COLO668 (cell line): Measurements from ENCODE around the gene PRICKLE2.

Source experiments
- DNase-seq: peaks from one replicate; lab custom pipeline; 2025; ENCODE audit not compliant: unreplicated experiment; lab: John Stamatoyannopoulos, UW

Gene PRICKLE2

DNA sequence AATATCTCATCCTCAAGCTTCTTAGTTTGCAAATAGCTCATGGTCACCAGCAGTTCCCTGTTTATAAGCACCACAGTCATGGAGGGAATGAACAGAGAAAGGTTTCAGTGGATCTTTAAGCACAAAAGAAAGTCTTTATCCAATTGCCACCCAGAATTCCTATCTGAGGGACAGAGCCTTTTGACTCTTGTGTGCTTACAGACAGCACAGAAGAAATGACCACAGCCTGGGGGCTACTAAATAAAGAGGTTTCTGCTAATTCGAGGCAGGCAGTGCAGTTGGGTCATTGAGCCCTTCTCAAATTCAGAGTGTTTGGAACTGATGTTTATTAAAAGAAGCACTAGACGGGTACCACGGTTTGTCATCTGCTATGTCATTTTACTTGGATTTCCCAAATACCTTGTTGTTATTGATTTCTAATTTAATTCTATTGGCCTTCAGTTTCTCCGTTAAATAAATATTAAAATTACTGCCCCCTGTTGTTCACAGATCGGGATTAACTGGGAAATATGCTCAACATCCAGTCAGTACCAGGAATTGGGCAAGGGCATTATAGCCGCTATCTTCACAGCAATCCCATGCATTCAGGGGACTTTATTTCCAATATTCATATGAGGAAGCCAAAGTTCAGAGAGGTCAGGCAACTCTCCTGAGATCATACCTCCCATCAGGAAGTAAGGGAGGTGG, 3.6 kb downstream of the PRICKLE2 start:
- no peak for DNase-seq

DNA sequence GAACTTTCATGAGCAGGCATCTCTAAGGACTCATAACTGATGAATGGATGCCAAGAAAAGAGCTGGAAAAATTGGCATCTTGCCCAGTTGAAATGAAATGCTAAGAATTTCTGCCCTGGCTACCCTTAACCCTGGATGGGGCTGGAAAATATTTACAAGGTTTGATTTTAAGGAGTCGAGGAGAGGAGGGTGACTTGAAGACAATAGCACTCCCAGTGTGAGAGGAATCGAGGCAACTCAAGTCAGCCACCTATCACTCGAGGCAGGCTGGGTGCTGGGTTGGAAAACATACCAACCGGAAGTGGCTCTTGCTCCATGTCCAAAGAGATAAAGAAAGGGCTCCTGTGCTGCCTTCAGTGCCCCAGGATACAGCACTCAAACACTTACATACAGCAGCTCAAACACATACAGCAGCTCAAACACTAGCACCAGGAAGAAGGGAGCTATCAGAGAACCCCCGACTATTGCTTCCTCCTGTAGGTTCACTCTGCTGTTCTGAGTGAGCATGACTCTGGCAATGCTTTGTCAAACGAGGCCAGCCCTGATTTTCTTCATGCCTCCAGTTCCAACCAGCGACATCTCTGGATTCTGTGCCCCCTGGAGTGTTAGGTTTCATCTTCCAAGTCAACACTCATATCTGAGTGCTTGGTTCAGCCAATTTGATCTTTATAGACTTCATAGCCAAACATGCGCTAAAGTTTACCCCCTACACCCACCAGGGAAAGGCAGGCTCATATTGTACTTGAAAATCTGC, 4.9 kb downstream of the PRICKLE2 start:
- DNase-seq, result no peak

DNA sequence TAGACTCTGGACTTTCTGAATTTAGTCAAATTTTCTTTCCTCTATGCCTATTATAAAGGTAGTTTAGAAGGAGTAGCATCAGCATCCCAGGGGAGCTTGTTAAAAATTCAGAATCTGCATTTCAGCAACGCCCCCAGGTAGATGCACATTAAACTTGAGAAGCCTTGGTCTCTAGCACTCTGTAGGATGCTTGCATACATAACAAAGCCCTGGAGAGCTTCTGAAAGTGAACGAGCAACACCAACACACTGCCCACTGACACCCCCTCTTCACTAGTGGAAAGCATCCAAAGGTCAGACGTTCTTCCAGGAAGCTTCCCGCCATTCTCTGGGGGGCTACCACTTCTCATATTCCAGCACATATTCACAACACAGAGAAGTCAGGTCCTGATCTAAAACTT, 6.5 kb downstream of the PRICKLE2 start:
- no peak for DNase-seq

DNA sequence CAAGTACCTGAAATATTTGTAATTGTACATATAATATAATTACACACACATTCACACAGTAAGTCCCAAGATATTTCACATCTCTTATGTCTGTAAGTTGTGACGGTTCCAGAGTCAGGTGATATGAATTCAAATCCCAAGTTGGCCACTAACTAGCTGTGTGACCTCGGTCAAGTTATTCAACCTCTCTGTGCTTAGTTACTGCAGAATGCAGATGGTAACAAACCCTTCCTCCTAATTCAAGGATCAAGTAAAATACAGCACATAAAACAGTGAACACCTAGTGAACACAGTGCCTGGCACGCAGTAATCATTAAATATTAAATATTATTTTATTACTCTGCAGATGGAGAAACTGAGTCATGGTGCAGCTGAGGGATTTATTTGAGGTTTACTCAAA, 6.9 kb downstream of the PRICKLE2 start:
- DNase-seq, result no peak

DNA sequence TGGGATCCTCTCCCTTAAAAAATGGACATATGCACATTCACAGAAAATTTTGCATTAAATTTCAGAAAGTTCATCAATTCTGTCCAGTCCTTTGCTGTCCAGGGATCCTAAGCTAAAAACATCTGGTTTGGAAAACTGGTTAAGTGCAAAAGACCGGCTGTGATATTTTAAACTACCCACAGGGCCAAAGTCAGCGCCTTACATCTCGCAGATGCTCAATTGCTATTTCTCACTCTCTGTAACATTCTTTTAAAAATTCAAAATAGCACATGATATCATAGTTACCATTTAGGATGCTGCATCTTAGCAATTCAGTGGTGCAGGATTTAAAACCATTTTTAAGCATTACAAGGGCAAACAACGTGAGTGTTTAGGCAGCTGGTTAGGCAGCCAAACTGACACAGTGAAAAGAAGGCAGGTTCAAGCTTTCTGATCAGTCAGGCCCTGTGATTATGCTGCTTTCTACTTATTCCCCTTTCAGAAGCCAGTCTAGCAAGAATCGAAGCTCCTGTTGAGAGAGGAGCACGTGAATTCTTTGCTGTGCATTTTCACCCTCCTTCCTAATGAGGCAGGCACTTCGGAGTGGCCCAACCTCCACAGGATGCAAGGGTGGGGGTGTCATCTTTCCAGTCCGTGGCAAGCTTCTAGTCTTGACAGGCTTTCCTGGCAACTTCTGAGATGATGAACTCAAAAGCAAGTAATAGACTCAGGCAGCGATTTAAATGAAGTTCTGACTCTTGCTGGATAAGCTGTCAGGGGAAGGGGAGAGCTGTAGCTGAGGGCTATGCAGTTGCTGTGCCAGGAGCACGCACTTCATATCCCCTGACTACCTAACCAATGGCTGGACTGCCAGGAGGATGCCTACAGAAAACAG, 8.8 kb downstream of the PRICKLE2 start:
- no peak for DNase-seq

DNA sequence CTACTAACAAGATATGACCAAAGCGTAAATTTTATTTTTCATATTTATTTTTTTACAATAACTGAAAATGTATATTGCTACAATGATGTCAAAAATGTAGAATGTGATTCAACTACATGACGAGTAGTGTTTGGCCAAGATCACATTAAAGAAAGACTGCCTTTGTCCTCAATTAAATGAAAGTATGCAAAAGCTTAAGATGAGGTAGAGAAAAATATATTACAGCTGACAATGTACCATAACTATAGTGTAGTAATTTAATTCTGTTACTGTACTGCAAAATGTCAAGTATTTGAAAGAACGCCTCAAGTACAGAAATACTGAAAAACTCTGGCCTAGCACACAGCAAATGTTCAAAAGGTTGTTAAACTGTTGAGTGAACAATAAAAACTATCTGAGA, 9.7 kb downstream of the PRICKLE2 start:
- no peak for DNase-seq

DNA sequence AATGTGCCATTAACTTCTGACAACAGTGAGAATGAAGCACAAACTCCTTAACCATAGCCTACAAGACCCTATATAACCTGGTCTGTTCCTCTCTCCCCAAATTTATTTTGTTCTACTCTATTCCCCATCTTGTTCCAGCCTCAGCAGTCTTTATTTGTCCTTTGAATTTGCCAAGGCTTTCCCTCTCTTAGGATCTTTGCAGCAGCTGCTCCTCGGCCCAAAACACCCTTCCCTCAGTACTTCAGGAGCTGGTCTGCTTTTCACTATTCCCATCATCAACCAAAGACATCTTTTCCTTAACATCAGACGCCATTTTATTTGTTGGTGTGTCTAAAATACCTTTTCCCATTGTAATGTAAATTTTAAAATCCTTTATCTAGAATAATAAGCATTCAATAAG, 10.2 kb downstream of the PRICKLE2 start:
- DNase-seq, result no peak

DNA sequence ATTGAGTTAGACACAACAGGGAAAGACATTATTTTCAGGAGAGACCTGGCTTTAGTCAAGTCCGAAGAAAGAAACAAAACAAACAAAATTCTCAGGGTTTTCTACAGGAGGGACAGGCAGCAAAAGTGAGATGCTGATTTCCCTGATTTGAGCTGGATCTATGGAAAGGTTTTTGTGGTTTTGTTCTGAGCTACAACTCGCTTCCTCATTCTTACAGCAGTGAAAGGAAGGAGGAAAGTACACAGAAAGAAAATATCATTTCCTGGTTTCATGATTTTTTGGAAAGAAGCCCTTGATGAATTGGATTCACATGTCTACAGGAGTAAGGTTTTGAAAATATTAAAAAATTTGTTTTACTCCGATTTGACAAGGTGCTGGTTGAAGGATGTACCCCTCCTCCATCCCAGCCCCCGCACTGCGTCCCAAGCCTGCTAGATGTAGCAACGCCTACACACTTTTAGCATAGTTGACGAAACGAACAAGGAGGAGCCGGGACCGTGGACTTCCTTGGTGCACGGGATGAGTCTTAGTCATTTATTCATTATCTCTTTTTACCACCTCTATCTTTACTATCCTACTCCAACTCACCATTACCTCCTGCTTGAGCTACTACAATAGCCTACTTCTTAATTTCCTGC, 10.8 kb downstream of the PRICKLE2 start:
- no peak for DNase-seq

DNA sequence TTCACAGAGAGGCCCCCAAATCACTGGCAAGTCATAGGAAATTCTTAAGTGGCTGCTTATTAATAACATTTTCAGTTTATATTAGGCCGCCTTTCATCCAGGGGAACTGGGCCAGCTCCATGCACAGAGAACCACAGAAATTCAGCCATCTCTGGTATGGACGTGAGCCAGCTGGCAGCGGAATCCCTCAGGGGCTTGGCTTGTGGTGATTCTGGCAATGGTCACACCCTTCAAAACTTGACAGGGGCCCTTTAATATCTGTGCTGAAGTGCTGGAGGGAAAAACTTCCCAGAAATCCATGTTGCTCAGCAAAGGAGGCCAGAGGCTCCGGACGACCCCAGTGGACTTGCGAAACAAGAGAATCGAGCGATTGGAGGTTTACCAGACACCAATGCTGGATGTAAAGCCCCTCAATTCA, 11.3 kb downstream of the PRICKLE2 start:
- no peak for DNase-seq

DNA sequence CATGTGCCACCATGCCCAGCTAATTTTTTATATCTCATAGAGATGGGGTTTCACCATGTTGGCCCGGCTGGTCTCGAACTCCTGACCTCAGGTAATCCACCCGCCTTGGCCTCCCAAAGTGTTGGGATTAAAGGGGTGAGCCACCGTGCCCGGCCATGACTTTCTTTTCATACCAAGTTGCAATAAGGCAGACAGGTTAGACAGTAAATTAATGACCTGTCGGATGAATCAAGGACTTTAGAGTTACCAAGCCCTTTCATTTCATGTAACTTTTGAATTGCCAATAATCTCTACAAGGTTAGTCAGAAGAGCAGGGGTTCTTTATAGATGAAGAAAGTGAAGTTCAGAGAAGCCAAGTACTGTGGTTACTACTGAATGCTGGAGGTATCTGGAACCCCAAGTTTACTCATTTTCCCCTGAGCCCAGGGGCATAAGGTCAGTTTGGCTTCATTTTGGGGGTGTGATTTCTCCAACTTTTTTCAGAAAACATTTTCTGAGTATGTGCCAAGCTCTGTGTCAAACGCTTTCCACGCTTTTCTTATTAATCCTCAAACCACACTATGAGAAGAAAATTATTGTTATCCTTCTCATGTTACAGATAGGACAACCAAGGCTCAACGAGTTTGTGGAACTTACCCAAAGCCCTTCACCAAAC, 11.9 kb downstream of the PRICKLE2 start:
- no peak for DNase-seq

DNA sequence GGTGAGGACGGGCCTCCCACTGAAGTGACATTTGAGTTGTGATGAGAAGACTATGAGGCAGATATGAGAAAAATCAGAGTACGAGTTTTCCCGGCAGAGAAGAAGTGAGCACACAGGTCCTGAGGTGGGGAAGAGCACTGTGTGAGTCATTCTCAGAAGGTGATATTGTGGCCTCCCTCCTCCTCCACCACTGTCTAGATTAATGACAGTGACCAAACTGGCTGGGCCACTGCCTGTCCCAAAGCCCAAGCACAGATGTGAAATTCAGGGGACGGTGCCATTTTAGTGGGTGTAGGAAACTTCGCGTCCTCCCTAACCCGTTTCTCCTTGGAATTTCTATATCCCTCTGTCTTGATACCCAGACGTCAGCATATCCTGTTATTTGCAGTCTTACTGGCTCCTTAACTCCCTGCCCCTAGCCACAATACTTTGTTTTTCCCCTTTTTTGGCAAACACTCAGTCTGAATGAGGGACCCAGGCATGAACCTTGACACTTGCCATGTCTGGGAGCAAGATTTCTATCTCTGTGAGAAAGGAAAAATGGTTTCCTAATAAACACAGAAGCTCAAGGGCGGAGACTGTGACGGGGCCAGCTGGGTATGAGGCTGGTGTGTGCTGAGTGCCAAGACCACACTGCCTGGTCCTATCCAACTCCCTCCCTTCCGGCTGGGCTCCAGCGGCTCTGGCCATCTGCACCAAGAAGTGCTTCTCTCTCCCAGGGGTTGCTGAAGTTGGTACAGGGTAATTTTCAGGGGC, 15.2 kb downstream of the PRICKLE2 start:
- no peak for DNase-seq

DNA sequence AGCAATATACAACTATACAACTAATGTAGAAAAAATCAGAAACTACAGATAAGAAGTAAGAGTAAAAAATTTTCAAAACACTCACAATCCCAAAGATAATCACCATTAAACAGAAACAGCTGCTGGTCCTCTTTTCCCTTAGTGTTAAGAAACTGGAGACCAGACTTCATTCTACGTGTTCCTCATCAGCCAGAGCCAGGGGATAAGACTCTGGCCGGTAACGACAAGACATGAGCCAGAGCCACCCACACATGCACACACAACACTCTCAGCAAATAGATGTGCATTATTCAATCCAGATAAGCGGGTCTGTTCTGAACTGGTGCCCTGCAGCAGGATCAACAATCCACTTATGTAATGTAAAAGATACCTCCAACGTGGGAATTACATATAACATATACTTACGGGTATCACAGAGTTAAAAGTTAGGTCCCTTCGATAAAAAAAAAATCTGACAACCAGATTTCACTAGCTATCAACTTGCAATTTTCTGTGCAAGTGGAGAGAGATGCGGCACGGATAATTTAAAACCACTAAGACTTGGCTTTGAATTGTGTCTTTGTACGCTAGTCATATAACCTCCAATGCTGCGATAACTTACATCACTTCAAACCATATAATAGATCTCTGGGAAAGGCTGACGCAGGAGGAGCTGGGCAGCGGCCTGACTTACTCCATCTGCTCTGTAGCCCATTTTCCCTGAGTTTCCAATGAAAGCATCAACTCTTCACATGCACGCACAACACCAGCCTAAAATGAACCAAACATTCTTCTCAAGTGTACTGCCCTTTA, 17.8 kb downstream of the PRICKLE2 start:
- no peak for DNase-seq

DNA sequence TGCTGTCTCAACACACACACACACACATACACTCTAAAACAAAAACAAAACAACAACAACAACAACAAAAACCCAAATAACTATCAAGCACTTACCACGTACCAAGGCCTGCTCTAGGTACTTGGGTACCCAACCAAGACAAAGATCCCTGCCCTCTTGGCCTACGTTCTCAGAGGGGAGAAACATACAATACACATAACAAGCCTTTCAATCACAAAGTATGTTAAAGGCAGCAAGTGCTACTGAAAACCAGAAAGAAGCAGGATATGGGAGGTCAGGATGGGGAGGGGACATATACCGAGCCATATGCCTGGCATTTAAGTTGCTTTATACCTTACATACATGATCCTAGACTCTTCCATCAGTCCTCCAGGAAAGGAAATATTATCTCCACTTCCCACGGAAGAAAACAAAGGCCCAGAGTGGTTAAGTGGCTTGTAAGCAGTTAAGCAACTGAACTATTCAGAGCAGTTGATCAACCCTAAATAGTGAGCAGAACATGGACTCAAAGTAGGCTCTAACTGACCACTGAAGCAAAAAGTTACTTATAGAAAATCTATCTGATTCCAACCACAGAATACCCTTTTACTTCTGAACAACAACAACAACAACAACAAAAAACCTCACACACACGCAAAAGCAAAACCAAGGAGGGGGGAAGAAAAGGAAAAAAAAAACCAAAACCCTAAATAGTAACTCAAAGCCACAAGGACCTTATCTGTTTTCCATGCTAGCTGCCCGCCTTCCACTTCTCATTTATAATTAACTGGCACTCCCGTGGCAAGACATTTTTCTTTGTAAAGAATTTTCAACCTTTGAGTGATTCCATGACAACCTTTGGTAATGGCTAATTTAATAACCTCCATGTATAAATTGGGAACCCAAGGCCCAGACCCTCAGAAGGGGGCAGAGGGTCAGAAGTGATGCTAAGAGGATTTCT, 21.0 kb downstream of the PRICKLE2 start:
- DNase-seq, result no peak

DNA sequence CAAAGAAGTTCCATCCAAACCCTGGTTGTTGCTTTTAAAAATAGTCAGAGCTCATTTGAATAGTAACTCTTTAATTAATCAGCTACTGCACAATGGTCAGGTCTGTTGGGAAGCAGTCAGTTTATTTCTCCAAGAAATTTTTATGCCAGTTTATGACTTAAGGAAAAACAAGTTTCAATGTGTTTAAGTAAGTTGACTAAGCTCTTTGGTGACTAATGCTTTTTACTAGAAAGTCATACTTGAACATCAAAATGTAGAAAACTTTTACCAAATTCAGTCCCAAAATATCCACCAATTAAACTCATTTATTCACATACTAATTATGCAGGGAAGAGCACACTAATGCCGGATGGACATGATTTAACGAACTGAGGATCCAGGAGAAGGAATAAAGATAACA, 22.1 kb downstream of the PRICKLE2 start:
- no peak for DNase-seq

DNA sequence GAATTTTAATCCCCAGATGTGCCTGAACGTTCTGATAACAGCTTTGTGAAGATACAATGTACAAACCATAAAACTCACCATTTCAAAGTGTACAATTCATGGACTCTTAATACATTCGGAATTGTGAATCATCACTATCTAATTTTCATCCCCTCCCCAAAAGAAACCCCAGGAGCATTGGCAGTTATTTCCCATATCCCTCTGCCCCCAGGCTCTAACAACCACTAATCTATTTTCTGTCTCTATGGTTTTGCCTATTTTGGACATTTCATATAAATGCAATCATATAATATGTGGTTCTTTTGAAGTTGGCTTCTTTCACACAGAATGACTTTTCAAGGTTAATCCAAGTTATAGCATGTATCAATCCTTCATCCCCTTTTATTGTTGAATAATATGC, 25.3 kb downstream of the PRICKLE2 start:
- DNase-seq, result no peak

DNA sequence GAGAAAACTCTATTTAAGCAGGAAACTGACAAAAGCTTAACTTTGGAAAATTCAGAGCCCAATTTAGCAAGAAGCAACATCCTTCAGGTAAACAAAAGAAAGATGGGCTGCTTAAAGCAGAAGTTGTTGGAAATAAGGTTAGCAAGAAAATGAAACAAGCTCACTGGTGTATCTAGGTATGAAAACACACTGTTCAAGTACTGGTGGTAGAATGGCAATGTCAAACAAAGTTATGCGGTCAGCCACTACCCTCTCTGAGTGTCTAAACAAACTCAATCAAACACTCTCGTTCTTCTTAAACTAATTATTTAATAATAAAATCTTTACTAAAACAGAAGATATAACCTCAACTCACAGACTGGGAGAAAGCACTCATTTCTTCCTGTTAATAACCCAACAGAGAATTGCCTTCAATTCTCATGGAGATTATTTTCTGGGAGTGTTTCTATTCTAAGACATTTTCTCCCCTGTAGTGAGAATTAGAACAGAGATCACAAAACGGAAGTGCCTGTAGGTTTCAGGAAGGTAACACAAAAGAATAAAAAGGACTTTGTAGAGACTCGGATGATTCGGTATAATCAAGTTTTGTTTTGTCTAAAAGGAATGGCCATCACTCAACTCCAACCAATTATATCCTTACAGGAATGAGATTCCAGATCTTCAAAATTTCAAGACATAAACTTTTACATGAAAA, 28.9 kb downstream of the PRICKLE2 start:
- no peak for DNase-seq

DNA sequence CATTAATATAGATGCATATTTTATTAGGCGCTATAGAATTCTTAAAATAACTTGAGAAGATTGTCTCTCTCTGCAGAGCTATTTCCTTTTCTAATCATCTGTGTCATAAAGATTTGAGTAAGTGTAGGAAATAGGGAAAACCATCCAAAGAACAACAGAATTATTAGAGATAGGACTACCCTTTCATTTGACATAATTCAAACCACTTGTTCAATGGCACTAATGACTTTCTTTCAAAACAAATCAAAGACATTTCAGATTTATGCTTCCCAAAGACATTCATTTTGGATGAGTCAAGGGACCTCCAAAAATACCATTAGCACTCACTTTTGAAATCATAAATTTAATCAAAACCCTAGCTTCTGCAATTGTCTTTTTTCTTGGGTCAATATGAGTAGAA, 29.5 kb downstream of the PRICKLE2 start:
- no peak for DNase-seq

DNA sequence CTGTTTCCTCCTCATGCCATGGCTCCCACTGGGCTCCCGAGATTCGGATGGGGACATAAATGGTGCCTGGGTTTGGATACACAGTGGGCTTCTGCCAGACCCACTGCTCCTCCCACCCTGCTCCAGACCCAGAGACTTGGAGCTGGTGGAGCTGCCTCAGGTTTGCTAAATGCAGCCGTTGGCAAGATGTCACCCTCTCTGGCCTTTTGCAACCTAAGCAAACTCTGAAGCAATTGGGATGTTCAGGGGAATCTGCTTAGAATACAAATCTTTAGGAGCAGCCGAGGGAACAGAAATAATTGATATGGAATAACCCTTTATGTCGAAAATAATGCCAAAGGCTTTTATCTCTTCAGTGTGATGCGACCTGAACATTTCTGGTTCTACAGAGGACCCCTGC, 33.4 kb downstream of the PRICKLE2 start:
- no peak for DNase-seq
